Progenitor cell of endocrine pancreas (in vitro differentiated cells): ENCODE results near the gene OLAH. TPM values are rescaled to one million over a fixed set of nuclear protein-coding genes. Genes with fewer than 3 reads are reported as not detected.

Source experiments
- DNase-seq: peaks from one replicate; pipeline ENCODE4 v3.0.0; 2021; ENCODE audit warnings: low spot score; ENCODE audit not compliant: unreplicated experiment
- H3K27ac Mint-ChIP-seq: 2 replicates; pipeline ENCODE4 v1.8.0; 2021; ENCODE audit warnings: mild to moderate bottlenecking, moderate library complexity, mixed read lengths
- H3K27me3 Mint-ChIP-seq: 2 replicates; pipeline ENCODE4 v1.8.0; 2021; ENCODE audit warnings: mixed read lengths
- H3K36me3 Mint-ChIP-seq: 2 replicates; pipeline ENCODE4 v1.8.0; 2022; ENCODE audit warnings: mixed read lengths; ENCODE audit not compliant: insufficient read depth
- H3K4me1 Mint-ChIP-seq: 2 replicates; pipeline ENCODE4 v1.8.0; 2021; ENCODE audit warnings: low read depth, mixed read lengths
- H3K4me3 Mint-ChIP-seq: 2 replicates; pipeline ENCODE4 v1.8.0; 2021; ENCODE audit warnings: low read depth, mild to moderate bottlenecking, moderate library complexity, mixed read lengths
- H3K9me3 Mint-ChIP-seq: 2 replicates; pipeline ENCODE4 v1.8.0; 2021; ENCODE audit warnings: low read depth, mixed read lengths
- CTCF ChIP-seq: fragments of 200-600 bp; sonication (generic); IDR thresholded peaks from one replicate; pipeline ENCODE4 v1.5.0; 2021; ENCODE audit warnings: antibody characterized with exemption, mild to moderate bottlenecking; ENCODE audit not compliant: unreplicated experiment
- total RNA-seq: library from RNA; stranded (reverse); gene quantifications from 2 replicates; pipeline ENCODE4 v1.2.1, GENCODE V29; 2021

OLAH gene
- total RNA-seq, 1 donor from 2014 or later = not detected

- no peak for DNase-seq
- no peaks in the 10 kb centered on the region for H3K9me3 Mint-ChIP-seq
Observed at GRCh38 chr10:15027741-15028140, 16.0 kb upstream of the OLAH start.

GRCh38 chr10:15035385-15036301 is 8.1 kb upstream of the OLAH start:
- Mint-ChIP-seq H3K4me1 (no peaks in the 10 kb centered on the region), H3K27ac (no peak overlapping the region), H3K36me3 (no peaks in the 10 kb centered on the region), H3K9me3 (peaks cover 8% of the 10 kb centered on the region), H3K27me3 (peaks cover 10% of the 10 kb centered on the region), H3K4me3 (no peak overlapping the region)
- no peak for TF ChIP-seq CTCF
- no peak for DNase-seq

More at GRCh38 chr10:15027741-15028140, 16.0 kb upstream of the OLAH start:
- H3K27ac Mint-ChIP-seq = no peak overlapping the region
- peaks cover 2% of the 10 kb centered on the region for H3K4me1 Mint-ChIP-seq
- no peak for TF ChIP-seq CTCF
- H3K36me3 Mint-ChIP-seq = no peaks in the 10 kb centered on the region
- H3K27me3 Mint-ChIP-seq = no peaks in the 10 kb centered on the region
- H3K4me3 Mint-ChIP-seq = no peak overlapping the region

GRCh38 chr10:15037691-15038090 is 6.1 kb upstream of the OLAH start:
- Mint-ChIP-seq H3K9me3 (peaks cover 8% of the 10 kb centered on the region), H3K36me3 (no peaks in the 10 kb centered on the region), H3K4me3 (no peak overlapping the region), H3K27me3 (peaks cover 10% of the 10 kb centered on the region), H3K4me1 (no peaks in the 10 kb centered on the region), H3K27ac (no peak overlapping the region)
- no peak for TF ChIP-seq CTCF
- DNase-seq = no peak

- no peaks in the 10 kb centered on the region for H3K4me1 Mint-ChIP-seq
- TF ChIP-seq CTCF = no peak
- DNase-seq = no peak
- peaks cover 8% of the 10 kb centered on the region for H3K9me3 Mint-ChIP-seq
- peaks cover 7% of the 10 kb centered on the region for H3K27me3 Mint-ChIP-seq
- no peak overlapping the region for H3K4me3 Mint-ChIP-seq
- no peak overlapping the region for H3K27ac Mint-ChIP-seq
- H3K36me3 Mint-ChIP-seq = no peaks in the 10 kb centered on the region
Observed at GRCh38 chr10:15038416-15038815, 5.3 kb upstream of the OLAH start.

GRCh38 chr10:15045380-15045779 is 1.6 kb downstream of the OLAH start:
- no peak overlapping the region for H3K4me3 Mint-ChIP-seq
- no peaks in the 10 kb centered on the region for H3K4me1 Mint-ChIP-seq
- H3K36me3 Mint-ChIP-seq = no peaks in the 10 kb centered on the region
- no peak overlapping the region for H3K27ac Mint-ChIP-seq
- H3K9me3 Mint-ChIP-seq = peaks cover 2% of the 10 kb centered on the region
- H3K27me3 Mint-ChIP-seq = no peaks in the 10 kb centered on the region
- TF ChIP-seq CTCF = no peak
- DNase-seq = no peak
